ENCODE data around the gene BRPF1. TPM values are rescaled to one million over a fixed set of nuclear protein-coding genes. Genes with fewer than 3 reads are reported as not detected.

The BRPF1 gene
- total RNA-seq, 4 donors from 2014 or later = 18.0 to 25.4 (median 21.6) TPM

DNA sequence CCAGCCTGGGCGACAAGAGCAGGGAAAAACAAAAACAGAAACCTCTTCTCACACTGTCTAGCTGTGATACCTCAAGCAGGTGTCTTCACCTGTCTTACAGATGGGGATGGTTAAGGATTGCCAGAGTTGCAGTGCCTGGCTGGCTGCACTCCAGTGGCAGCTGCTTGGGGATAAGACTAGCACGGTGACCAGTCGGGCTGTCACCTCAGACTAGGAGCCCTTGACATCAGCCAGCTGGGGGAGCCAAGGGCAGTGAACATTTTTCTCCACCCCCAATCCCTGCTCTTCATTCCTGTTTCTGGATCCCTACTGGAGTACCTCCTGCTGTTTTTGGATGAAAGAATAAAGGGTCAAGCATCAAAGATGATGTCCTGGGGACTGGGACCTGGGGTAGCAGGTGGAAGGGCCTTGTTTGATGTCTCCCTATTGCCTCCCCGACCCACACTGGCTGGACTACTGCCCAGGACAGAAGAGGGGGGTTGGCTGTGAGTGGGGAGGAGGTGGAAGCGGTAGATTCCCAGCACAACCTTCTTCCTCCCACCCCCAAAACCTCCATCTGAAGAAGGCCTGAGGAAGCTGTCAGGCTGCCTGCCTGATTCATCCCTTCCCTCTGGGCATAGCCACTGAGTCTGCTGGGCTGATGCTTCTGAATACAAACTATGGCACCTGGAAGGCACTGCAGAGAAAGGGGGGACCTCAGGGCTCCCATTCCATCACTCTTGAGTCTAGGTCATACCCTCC lies 34.9 kb upstream of the BRPF1 start:
- H3K9me3 ChIP-seq = no peaks in the 10 kb centered on the region
- 38 to 54% methylated on average over 3 of the region's 5 CpGs for WGBS, 2 donors (ENCODE audit: low coverage in 1 of 2)
- no peak overlapping the region for H3K4me3 ChIP-seq
- TF ChIP-seq, protein P1, sequence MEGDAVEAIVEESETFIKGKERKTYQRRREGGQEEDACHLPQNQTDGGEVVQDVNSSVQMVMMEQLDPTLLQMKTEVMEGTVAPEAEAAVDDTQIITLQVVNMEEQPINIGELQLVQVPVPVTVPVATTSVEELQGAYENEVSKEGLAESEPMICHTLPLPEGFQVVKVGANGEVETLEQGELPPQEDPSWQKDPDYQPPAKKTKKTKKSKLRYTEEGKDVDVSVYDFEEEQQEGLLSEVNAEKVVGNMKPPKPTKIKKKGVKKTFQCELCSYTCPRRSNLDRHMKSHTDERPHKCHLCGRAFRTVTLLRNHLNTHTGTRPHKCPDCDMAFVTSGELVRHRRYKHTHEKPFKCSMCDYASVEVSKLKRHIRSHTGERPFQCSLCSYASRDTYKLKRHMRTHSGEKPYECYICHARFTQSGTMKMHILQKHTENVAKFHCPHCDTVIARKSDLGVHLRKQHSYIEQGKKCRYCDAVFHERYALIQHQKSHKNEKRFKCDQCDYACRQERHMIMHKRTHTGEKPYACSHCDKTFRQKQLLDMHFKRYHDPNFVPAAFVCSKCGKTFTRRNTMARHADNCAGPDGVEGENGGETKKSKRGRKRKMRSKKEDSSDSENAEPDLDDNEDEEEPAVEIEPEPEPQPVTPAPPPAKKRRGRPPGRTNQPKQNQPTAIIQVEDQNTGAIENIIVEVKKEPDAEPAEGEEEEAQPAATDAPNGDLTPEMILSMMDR (IDR thresholded peaks at IDR 0.05) = no peak
- no peaks in the 10 kb centered on the region for H3K4me1 ChIP-seq
- ATAC-seq = no peak
- H3K27ac ChIP-seq = no peak overlapping the region
- H3K27me3 ChIP-seq = no peaks in the 10 kb centered on the region
- H3K36me3 ChIP-seq = peaks cover 0 to 100% of the 10 kb centered on the region in 2 donors

DNA sequence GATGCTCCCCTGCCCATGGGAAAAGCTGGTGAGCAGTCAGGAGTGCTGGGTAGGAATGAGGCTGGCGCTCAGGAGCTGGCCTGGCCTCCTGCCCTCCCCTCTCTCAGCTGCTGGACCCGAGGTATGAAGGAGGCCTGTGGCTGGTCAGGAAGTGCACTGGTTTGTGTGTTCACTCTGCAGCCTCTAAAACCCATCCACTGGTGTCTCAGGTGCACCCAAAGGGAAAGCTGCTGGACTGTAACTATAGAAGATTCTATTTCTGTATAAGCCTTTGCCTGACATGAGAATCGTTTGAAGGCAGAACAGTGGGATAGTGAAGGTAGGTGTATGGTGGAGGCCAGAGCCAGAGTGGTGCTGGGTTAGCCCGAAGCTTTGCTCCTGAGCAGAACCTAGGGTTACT lies 33.6 kb upstream of the BRPF1 start:
- Histone ChIP-seq H3K4me1 (no peaks in the 10 kb centered on the region), H3K9me3 (no peaks in the 10 kb centered on the region), H3K27ac (no peak overlapping the region), H3K27me3 (peaks cover 1% of the 10 kb centered on the region), H3K4me3 (no peak overlapping the region), H3K36me3 (peaks cover 0 to 100% of the 10 kb centered on the region in 2 donors)
- no peak for TF ChIP-seq POLR2A (IDR thresholded peaks at IDR 0.05)
- TF ChIP-seq EP300 (IDR thresholded peaks at IDR 0.05) = no peak
- TF ChIP-seq POLR2AphosphoS5 (IDR thresholded peaks at IDR 0.05) = no peak
- TF ChIP-seq, protein P1 (IDR thresholded peaks at IDR 0.05) = no peak
- ATAC-seq = no peak
- 80% methylated on average over 2 of the region's 4 CpGs; no CpG with 5 or more reads in 1 of the 2 donors for WGBS, 2 donors (ENCODE audit: low coverage in 1 of 2)

DNA sequence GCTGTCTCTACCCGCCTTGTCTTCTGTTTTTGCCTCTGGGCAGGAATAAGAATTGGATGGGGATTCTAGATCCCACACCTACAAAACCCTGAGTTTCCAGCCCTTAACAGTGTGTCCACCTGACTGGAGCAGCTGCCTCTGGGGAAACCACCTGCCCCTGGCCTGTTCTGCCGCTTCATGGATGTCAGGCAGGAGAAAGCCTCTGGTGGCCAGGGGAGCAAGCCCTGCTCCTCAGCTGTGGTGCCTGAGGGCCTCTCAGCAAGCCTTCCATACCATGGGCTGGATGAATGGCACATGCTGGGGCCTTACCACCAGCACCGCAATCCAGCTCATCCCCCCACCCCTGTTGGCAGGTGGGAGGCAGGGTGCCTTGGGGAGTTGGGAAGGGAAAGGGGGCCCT lies 33.2 kb upstream of the BRPF1 start:
- Histone ChIP-seq H3K36me3 (peaks cover 0 to 99% of the 10 kb centered on the region in 2 donors), H3K4me1 (no peaks in the 10 kb centered on the region), H3K4me3 (no peak overlapping the region), H3K9me3 (no peaks in the 10 kb centered on the region), H3K27me3 (peaks cover 5% of the 10 kb centered on the region), H3K27ac (no peak overlapping the region)
- TF ChIP-seq POLR2AphosphoS5 (IDR thresholded peaks at IDR 0.05) (no peak), EP300 (IDR thresholded peaks at IDR 0.05) (no peak), POLR2A (IDR thresholded peaks at IDR 0.05) (no peak)
- TF ChIP-seq, protein P1 (IDR thresholded peaks at IDR 0.05) = no peak
- ATAC-seq = no peak
- WGBS, 2 donors (ENCODE audit: low coverage in 1 of 2) = 100% methylated on average over 1 of the region's 3 CpGs; no CpG with 5 or more reads in 1 of the 2 donors

DNA sequence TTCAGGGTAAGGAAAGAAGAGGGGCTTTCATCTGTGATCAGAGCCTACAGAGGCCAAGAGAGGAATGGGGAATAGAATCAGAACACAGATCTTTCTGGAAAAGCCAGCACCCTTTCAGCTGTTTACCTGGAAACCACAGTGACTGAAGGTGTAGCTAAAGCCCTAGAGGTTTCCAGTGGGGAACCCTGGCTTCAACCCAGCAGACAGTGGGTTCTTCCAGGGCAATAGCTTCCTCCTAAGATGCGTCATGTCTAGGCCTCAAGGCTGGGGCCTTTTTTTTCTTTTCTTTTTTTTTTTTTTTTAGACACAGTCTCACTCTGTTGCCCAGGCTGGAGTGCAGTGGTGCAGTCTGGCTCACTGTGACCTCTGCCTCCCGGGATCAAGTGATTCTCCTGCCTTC lies 31.0 kb upstream of the BRPF1 start:
- TF ChIP-seq POLR2A (IDR thresholded peaks at IDR 0.05) (no peak), EP300 (IDR thresholded peaks at IDR 0.05) (no peak), POLR2AphosphoS5 (IDR thresholded peaks at IDR 0.05) (no peak)
- TF ChIP-seq, protein P1 (IDR thresholded peaks at IDR 0.05) = no peak
- H3K4me3 ChIP-seq = no peak overlapping the region
- no peaks in the 10 kb centered on the region for H3K9me3 ChIP-seq
- no peak for ATAC-seq
- H3K27me3 ChIP-seq = peaks cover 28% of the 10 kb centered on the region
- WGBS, 2 donors (ENCODE audit: low coverage in 1 of 2) = 76% methylated on average over 2 of the region's 2 CpGs; no CpG with 5 or more reads in 1 of the 2 donors
- peaks cover 0 to 76% of the 10 kb centered on the region in 2 donors for H3K36me3 ChIP-seq
- no peak overlapping the region for H3K27ac ChIP-seq
- H3K4me1 ChIP-seq = peaks cover 0 to 18% (median 11%) of the 10 kb centered on the region in 3 donors

DNA sequence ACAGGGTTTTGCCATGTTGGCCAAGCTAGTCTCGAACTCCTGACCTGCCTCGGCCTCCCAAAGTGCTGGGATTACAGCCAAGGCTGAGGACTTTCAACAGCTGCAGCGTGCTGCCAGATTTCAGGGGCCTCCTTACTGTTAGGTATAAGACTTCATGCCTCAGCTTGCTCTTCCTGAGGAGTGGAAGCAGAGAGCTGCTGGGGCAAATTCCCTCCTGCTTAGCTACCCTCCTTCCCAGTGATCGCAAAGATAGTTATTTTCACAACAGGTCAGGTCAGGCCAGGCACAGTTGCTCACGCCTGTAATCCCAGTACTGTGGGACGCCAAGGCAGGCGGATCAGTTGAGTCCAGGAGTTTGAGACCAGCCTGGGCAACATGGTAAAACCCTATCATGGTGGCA lies 30.5 kb upstream of the BRPF1 start:
- H3K27ac ChIP-seq = no peak overlapping the region
- H3K27me3 ChIP-seq = peaks cover 32% of the 10 kb centered on the region
- no peaks in the 10 kb centered on the region for H3K9me3 ChIP-seq
- peaks cover 0 to 18% (median 11%) of the 10 kb centered on the region in 3 donors for H3K4me1 ChIP-seq
- no peak overlapping the region for H3K4me3 ChIP-seq
- TF ChIP-seq, protein P1 (IDR thresholded peaks at IDR 0.05) = no peak
- no peak for TF ChIP-seq POLR2AphosphoS5 (IDR thresholded peaks at IDR 0.05)
- TF ChIP-seq EP300 (IDR thresholded peaks at IDR 0.05) = no peak
- no peak for ATAC-seq
- H3K36me3 ChIP-seq = peaks cover 0 to 71% of the 10 kb centered on the region in 2 donors
- WGBS, 2 donors (ENCODE audit: low coverage in 1 of 2) = 84 to 100% methylated on average over 3 to 5 of the region's 7 CpGs
